HCEC 1CT (cell line): ENCODE data around the gene DNASE1L3.
A peak's percentile ranks its signal among the peaks of the same experiment; 100 is the strongest.

ENCODE experiments used
- DNase-seq: peaks from one replicate; pipeline ENCODE4 v3.0.0-alpha.2; 2017

DNASE1L3 gene

DNA sequence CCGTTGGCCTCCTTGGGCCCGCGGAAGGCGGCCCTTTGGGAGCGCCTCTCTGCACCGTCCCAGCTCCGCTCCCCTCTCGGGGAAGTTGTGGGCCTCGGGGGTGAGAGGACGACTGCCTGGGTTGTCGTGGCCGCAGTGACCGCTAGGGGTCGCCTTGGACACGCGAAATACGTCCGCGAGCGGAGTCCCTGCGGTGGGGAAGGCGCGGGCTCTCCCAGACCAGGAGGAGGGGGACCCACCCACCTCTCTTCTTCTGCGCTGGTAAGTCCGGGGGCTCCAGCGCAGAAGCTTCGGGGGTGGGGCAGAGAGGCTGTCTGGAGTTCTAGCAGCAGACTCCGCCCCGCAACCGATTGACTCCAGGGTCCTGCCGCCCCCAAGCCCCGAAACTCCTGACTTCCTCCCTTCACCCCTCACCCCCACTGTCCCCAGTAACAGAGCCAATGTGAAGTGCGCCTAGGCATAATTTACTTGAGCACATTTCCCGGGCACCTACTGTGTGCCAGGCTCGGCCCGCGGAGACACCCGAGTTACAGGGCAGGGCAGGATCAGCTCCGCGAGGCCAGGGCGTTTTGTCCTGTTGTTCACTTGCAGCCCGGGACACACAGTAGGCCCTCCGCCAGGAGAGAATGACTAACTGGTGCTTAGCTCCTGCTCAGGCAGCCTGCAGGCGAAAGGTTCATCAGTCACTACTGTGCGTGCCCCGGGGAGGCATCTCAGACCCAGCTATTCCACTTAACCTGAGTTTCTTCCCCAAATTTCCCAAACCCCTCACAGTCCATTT lies 32.8 kb downstream of the DNASE1L3 start:
- peak; percentile 61 for DNase-seq

DNA sequence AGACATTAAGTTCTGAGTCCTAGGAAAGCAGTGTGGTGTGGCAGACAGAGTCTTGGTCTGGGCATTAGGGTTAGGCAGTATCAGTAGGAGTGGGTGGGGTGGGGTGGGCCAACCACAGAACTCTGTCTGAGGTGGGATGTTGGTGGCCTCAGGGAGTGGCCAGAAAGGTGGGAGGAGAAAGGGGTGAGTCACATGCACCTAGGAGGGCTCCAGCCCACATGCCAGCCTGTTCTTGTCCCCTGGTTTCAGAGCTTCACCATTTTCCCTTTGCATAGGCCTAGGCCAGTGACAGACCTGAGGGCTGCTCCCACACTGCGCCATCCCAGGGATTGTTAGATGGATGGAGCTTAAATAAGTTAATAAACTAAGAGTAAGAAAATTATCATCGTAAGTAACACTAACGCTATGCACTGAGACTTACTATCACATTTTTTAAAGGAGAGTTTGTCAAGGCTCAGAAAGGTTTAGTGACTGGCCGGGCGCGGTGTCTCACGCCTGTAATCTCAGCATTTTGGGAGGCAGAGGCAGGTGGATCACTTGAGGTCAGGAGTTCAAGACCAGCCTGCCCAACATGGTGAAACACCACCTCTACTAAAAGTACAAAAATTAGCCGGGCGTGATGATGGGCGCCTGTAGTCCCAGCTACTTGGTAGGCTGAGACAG lies 33.8 kb downstream of the DNASE1L3 start:
- DNase-seq: no peak

DNA sequence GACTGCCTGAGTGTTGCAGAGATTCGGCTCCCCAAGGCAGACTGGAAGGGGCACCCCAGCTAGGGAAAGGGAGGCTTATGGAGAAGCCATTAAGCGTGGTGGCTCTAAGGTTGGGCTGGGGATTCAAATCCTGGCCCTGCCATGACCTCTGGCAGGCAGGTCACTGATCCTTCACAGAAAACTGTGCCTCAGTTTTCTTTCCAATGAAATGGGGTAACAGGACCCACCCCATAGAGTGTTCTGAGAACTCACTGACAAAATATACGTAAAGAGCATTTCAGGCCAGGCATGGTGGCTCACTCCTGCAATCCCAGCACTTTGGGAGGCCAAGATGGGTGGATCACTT lies 34.6 kb downstream of the DNASE1L3 start:
- no peak for DNase-seq

DNA sequence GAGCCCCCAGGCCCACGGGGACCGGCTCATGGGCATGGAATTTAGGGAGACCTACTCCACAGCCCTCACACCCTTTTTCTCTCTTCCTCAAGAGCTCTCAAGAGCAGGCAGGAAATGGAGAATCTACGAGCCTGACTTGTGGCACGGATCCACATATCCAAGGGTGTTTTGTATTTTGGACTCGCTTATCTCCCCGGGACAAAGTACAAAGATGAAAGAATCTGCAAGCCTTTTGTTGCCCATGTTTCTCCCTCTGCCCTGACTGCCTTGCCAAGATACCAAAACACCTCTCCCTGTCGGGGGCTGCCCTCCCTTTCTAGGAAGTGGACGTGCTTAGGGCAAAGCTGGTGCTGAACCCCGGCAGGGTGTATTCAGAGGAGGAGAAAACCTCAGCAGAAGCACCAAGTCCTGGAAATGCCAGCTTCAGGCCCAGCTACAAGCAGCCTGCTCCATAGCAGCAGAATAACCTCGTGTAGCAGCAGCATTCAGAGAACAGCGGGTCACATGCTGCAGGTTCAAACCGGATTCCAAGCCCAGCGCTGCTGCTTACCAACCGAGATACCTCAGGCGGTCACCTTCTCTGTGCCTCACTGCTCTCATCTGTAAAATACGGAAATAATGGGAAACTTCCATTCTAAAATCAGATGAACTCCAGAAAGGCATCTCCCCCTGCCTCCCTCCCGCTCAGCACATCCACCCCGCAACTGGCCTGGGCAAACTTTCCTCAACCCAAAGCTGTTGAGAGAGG lies 35.2 kb downstream of the DNASE1L3 start:
- DNase-seq: peak; percentile 16

DNA sequence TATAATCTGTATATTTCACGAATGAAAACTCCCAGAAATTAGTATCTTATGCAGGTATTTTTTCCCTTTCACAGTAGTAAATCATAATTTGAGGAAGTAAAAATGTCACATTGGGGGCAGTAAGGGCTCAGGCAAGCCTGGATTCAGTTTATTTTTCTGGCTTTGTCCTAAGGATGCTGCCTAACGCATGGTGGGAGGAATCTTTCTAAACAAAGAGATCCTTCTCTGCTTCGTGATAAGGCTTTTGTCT lies 35.7 kb downstream of the DNASE1L3 start:
- no peak for DNase-seq

DNA sequence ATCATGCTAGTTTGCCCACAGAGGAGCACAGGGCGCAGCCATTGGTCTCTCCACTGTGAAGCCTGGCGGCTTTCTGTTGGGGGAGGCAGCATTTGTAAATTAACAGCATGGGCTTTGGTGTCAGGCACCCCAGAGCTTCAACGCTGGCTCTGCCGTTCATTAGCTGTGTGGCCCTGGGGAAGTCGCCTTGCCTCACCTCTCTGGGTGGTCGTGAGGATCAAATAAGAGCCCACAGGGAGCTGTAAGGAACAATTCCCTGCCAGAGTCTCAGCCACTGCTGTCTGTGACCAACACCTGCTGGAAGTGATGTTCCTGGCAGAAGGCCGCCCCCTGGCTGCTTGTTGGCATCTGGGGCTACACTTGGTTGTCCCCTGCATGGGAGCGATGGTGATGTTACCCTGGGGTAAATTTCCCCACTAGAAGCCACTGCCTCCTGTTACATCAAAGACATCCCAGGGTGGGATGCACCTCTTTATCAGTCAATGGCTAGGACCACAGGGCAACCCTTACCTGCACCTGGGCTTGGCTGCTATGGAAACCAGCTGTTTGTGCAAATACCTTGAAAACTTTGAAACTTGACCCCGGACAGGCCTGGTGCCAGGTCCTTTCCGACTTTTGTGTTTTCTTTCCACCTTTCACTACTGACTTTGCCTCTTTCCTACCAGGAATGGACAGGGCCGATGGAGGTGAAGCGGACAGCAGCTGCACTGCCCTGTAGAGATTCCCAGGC lies 36.9 kb downstream of the DNASE1L3 start:
- no peak for DNase-seq

DNA sequence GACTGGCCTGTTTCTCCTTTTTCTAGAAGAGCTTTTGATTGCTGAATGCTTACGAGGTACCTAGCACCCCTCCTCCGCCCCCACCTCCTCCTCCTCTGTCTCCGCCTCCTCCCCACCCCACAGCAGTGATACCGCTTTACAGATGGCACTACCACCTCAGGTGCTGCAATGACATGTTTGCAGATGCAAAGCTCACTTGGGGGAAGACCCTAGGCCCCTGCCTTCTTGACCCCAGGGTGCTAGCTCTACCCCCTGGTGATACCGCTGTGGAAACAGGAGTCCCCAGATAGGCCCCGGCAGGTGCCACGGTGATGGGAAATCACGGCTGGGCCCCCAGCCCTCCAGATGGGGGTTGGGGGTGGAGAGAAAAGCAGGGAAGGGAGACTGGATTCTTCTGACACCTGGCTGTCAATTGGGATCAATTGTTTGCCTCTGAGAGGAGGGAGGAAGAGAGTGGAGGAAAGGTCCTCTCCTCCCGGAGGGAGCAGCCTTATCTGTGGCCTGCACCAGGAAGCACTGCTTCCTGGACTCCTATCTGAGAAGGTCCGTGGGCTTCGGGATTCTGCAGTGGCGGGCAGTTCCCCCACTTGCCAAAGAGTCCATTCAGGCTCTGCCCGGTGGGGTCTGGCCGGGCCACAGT lies 37.6 kb downstream of the DNASE1L3 start:
- DNase-seq: no peak

DNA sequence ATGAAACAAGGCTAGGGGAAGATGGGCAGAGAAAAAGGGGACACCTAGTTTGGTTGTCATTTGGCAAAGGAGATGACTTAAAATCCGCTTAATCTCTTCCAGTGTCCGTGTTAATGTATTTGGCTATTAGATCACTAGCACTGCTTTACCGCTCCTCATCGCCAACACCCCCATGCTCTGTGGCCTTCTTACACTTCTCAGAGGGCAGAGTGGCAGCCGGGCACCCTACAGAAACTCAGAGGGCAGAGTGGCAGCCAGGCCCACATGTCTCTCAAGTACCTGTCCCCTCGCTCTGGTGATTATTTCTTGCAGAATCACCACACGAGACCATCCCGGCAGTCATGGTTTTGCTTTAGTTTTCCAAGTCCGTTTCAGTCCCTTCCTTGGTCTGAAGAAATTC lies 39.6 kb downstream of the DNASE1L3 start:
- DNase-seq: no peak

DNA sequence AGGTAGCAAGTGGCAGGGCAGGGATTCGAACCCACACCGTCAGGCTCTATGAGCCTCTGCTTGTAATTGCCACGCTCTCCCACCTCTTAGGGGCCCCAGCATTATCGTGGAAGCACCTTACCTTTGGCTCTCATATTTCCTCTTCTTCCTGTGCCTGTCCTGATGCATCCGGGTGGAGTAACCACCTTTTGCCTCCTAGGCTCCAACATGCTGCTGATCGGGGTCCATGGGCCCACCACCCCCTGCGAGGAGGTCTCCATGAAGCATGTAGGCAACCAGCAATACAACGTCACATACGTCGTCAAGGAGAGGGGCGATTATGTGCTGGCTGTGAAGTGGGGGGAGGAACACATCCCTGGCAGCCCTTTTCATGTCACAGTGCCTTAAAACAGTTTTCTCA lies 40.4 kb downstream of the DNASE1L3 start:
- DNase-seq: no peak

DNA sequence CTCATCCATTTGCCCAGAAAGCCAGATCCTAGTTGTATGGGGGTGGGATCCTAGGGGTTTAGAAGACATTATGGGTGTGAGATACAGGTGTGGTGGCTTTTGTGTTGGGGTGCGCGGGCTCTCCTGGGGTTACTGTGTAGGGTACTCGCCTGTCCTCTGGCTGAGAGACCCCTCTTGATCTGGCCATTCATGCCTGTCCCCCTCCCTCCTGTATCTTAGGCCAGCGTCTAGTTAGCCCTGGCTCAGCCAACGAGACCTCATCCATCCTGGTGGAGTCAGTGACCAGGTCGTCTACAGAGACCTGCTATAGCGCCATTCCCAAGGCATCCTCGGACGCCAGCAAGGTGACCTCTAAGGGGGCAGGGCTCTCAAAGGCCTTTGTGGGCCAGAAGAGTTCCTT lies 41.4 kb downstream of the DNASE1L3 start:
- DNase-seq: no peak

DNA sequence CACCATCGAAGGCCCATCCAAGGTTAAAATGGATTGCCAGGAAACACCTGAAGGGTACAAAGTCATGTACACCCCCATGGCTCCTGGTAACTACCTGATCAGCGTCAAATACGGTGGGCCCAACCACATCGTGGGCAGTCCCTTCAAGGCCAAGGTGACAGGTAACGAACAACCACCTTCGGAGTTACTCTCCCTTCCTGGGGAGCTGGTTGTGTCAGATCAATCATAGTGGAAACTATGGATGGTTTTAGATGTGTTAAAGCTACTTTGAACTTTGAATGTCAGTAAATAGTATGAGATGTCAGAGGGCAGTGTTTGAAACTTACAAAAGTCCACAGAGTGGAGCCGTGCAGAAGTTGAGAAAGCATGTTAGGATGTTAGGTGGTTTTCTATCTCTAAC lies 42.3 kb downstream of the DNASE1L3 start:
- DNase-seq: no peak

DNA sequence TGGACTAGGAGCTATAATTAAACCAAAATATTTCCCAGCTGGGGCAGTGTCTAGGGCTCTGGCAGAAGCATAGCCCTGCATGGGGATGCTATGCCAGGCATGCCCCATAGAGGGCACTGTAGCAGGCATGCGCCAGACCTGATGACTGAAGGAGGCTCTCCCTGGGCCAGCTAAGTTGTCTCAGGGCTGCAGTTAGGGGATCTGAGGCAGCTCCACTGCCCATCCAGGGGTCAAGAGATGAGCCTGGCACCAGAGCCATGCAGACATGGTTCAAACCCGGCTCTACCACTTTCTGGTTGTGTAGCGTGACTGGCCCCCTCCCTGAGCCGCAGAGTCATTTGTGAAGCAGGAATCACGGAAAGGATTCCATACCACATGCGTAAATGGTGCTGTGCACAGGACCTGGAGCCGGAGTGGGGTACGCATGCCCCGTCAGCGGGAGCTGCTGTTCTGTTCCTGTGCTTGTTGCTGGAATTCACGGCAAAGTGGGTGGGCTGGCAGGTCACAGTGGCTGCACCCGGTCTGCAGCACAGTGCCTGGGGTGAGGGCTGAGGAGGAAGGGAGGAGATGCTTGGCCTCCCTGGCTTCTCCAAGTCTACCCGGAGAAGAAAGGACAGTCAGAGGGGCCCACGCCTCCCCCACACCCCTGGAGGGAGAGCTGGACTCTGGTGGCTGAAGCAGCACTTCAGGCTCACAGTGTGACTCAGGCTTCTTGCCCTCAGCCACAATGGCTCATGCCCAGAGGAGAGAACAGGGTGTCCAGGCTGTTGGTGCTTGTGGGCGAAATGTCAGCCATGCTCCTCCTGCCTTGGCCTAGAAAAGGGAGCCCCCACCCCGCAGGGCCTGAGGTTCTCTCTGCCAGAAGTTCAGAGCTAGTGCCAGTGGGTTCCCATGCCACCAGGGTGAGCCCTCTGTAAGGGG lies 43.1 kb downstream of the DNASE1L3 start:
- DNase-seq: peak; percentile 66

DNA sequence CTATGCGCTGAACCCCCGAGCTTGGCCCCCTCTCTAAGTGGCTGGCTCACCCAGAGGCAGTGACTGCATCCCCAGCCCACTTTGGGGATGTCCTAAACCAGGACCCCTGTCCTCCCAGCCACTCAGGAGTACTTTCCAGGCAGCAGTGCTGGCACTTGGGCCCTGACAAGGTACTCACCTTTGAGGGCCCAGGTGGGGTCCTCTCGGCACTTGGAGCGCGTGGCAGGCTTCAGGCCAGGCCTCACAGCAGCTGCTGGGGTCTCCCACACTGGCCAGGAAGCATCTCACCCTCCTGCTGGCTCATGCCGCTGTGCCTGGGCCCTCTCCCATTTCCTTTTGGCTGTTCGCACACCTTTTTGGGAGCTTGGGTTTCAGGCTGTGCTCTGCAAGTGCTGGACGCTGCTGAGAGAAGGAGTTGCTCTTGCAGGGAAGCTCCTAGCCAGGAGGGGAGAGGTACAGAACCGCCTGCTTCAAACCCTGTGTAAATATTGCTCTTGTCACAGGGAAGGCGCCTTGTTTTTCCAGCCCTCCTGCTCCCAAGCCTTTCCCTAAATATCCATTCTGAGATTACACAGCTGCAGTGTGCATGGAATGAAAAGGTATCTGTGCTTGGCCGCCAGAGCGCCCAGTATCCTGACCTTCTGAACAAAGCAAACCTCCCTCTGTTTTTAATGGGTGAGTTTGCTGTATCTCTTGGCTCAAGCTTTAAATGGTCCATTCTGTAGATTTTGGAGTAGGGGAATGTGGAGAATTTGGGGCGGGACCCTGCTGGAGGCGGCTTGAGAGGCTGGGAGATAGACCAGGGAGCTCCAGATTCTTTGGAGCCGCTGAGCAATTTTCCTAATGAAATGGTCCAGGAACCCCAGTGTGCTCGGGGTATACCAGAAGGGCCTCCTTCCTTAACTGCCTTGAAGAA lies 45.6 kb downstream of the DNASE1L3 start:
- DNase-seq: no peak

DNA sequence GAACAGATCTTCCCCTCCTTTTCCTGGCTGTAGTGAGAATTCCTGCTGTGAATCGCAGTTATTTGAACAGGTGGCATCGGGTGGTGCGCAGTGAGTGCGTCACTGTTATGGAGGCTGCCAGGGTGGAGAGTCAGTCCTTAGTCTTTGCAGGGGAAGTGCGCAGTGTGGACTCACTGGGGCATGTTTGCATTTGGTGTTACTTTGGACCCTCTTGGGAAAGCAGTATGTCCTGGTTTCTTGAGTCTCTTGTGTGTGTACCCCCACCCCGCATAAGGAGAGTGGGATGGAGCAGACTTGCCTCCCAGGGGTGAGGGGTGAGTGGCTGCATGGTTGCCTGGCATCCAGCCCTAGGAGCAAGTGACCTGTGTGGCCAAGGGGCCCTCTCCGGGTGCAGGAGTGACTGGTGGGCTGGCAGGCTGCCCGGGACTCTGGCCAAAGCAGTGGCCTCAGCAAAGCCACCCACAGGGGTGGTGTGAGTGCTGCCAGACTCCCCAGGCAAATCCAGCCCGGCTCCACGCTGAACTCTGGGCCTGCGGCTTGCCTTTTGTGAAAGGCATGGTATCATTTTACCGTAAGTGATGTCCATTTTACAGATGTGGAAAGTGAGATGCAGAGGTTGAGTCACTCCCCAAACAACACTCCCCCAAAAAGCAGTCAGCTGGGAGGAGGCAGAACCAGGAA lies 46.4 kb downstream of the DNASE1L3 start:
- DNase-seq: no peak

DNA sequence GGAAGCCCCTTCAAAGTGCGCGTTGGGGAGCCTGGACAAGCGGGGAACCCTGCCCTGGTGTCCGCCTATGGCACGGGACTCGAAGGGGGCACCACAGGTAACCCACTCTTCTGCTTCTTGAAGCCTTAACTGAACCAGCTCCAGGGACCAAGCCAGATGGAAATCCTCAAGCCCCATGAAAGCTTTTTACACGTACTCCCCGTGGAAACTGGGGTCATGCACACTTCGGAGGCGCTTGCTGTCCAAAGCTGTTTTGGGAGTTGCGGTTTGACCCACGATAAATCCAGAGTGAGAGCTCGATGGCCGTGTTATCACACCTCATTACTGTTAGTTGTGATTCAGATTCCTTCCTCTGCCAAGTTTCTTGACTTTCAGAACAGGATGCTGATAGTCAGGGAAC lies 47.5 kb downstream of the DNASE1L3 start:
- no peak for DNase-seq

DNA sequence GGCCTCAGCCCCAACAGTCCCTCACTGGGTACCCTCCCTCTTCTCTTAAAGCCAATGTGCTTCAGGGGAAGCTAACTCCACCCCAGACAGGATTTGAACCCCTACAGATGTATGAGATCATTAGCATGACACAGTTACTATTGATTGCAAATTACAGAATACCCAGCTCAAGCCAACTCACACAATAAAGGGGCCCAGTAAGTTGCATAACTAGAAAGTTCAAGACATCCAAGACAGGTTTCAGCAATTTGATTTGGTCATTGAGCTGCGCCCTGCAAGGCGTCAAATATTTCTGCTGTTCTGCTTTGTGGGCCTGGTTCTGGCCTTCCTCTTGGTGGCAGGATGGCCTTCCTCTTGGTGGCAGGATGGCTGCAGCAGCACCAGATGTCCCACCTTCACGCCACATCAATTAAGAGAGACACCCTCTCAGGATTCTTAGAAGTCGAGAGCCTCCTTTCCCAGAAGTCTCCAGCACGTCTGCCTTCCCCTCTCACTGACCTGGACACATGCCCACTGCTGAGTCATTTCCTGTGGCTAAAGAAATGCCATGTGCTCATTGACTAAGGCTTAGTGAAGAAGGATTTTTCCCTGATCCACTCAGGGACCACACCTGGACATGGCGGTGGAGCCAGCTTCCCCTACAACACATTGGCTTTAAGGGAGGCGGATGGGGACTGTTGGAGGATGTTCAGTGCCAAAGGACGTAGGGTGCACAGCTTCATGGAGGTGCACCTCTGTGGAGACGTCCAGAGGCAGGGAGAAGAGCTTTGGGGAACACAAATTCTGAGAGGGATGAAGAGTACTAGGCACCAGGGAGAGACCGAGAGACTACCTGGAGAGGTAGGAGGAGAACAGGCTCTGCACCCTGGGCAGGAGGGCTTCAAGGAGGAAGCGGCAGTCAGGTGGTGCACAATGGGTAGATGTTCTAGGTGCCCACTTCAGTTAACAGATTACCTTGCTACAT lies 49.1 kb downstream of the DNASE1L3 start:
- peak; percentile 93 for DNase-seq

DNA sequence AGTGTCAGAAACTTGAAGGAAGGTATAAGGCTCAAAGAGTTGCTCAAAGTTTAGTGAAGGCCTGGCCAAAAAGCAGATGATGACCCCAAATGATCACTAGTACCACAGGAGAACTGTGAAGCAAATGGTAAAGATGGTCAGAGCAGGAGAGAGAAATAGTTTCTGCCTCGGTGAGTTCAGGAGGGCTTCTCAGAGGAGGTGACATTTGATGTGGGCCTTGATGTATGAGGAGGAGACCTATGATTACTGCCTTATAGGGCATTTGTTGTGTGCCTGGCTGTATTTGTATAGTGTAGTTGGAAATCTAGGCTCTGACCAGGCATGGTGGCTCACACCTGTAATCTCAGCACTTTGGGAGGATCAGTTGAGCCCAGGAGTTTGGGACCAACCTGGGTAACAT lies 50.4 kb downstream of the DNASE1L3 start:
- DNase-seq: no peak

DNA sequence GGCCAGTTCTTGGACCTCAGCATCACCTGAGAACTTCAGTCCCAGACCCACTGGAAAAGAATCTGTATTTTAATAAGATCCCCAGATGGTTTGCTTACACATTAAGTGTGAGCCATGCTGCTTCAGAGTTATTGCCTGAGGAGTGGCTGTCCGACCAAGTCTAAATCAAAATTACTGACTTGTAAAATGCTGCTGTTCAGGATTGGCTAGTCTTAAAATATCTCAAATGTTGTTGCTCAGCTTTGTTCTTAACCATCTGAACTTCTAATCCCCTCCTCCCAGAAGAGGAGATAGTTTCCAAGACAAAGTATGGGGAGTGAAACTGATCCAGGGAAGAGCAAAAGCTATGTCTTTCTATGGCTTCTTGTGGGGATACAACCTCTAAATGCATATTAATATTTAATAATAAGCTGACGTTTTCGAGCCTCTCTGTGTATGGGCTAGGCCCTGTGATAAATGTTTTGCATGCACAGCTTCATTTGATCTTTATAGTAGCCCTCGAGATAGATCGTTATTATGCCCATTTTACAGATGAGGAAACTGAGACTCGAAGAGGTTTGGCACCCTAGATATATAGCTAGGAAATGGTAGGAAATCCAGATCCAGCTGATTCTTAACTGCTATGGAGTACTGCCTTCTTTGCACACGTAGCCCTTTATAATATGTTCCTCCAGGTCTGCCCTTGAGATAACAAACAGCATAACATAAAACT lies 52.2 kb downstream of the DNASE1L3 start:
- no peak for DNase-seq
